Fibroblast of mammary gland (primary cell): ENCODE measurements around the gene STOML3.

Source experiments
- DNase-seq: peaks from one replicate; pipeline ENCODE4 v3.0.0-alpha.2; 2010; ENCODE audit warnings: low read depth
- H3K4me3 ChIP-seq: 2 replicates; pipeline ENCODE4 v1.5.1; 2011; ENCODE audit warnings: low read depth, mild to moderate bottlenecking, low read length, moderate library complexity; ENCODE audit not compliant: control insufficient read depth
- CTCF ChIP-seq: conservative IDR thresholded peaks from 2 replicates; pipeline ENCODE4 v1.5.1; 2011; ENCODE audit warnings: low read depth, low read length, inconsistent platforms; ENCODE audit not compliant: control insufficient read depth, insufficient read depth

Gene STOML3

DNA sequence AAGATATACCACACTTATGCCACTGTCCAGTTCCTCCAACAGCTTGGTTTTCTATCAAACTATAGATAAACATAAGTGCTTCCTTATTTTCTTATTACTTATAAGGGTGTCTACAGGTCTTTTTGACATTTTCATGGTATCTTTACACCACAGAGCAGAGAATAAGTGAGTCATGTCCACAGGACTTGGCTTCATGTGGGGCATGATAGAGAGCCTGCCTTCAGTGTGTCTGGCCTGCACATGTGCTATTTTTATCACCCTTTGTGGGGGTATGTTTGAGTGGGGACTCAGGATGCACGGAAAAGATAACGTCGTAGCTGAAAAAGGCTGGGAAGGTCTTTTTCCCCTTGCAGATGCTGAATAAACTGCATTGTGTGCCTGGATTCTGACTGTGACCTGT is 8.1 kb upstream of the STOML3 start:
- no peak overlapping the region for H3K4me3 ChIP-seq
- no peak for TF ChIP-seq CTCF
- DNase-seq = no peak

- H3K4me3 ChIP-seq = no peak overlapping the region
- no peak for DNase-seq
- no peak for TF ChIP-seq CTCF
These were observed 2.8 kb upstream of the STOML3 start for GRCh38 chr13:38993381-38993780.

DNA sequence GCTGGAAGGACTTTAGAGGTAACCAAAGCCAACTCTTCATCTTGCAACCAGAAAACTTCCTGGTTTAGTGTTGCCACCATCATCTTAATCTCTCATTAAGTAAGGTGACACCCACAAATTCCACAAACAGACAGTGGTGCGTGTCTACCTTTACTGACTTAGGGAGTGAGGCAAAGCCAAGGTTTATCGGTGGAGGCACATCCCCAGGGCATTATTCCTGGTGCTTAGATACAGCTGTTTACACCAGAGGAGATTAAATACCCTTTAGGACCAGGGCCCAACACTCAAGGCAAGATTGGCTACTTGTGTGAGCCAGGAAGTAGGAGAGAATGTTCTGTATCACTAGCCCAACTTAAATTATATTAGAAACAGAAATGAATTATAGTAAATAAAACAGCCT is 9.5 kb downstream of the STOML3 start:
- H3K4me3 ChIP-seq = no peak overlapping the region
- TF ChIP-seq CTCF = no peak
- DNase-seq = no peak

- no peak overlapping the region for H3K4me3 ChIP-seq
- DNase-seq = no peak
- TF ChIP-seq CTCF = no peak
These were observed 9.9 kb downstream of the STOML3 start for GRCh38 chr13:38980750-38981078.

- no peak for TF ChIP-seq CTCF
- H3K4me3 ChIP-seq = no peak overlapping the region
- DNase-seq = peak; percentile 23
These were observed 10.5 kb downstream of the STOML3 start for GRCh38 chr13:38979891-38980749.

- no peak for DNase-seq
These were observed 20.1 kb downstream of the STOML3 start for GRCh38 chr13:38970380-38971051.

More at GRCh38 chr13:38970380-38971051, 20.1 kb downstream of the STOML3 start:
- TF ChIP-seq CTCF = no peak
- H3K4me3 ChIP-seq = no peak overlapping the region
